ENCODE data around the gene CACUL1. TPM values are rescaled to one million over a fixed set of nuclear protein-coding genes. Genes with fewer than 3 reads are reported as not detected.

CACUL1 gene
- total RNA-seq, 1 experiment from 2014 or later: 62.5 TPM

GRCh38 chr10:118669020-118669791, 85.6 kb downstream of the CACUL1 start:
- H3K27ac ChIP-seq: no peak overlapping the region
- ChIA-PET CTCF (no interaction called here), POLR2A (ENCODE audit: unreplicated experiment) (interaction anchor here (0.6 kb wide), 1 partner anchor 49 kb away, joined by 4 read pairs; no protein-coding TSS in a partner anchor)

GRCh38 chr10:118668228-118668952, 86.4 kb downstream of the CACUL1 start:
- Histone ChIP-seq H3K9me2 (ENCODE audit: insufficient read depth) (no peaks in the 10 kb centered on the region), H3F3A (ENCODE audit: insufficient read depth, low read depth) (no peaks in the 10 kb centered on the region), H3K4me3 (no peak overlapping the region), H3K79me2 (ENCODE audit: low read depth) (no peaks in the 10 kb centered on the region), H3K27me3 (ENCODE audit: insufficient read depth, low read depth) (no peaks in the 10 kb centered on the region), H3K9me3 (ENCODE audit: insufficient read depth, low read depth) (no peaks in the 10 kb centered on the region), H4K20me1 (ENCODE audit: insufficient read depth) (no peaks in the 10 kb centered on the region), H3K27ac (no peak overlapping the region), H2AFZ (no peak overlapping the region), H3K4me2 (no peak overlapping the region), H3K4me1 (replicated peaks; ENCODE audit: insufficient read depth) (no peaks in the 10 kb centered on the region), H3K36me3 (ENCODE audit: low read depth) (no peaks in the 10 kb centered on the region)
- BruUV-seq (replicated peaks): no TSS peak
- ChIA-PET CTCF (no interaction called here), POLR2A (ENCODE audit: unreplicated experiment) (no interaction called here)
- TF ChIP-seq EZH2 (IDR thresholded peaks at IDR 0.05; ENCODE audit: low read depth) (no peak), CTCF (conservative IDR thresholded peaks at IDR 0.05) (no peak)
- intact Hi-C loops (cut with micrococcal nuclease; ENCODE audit: unreplicated experiment): no loop called here
- DNase-seq: no peak

More at GRCh38 chr10:118669020-118669791, 85.6 kb downstream of the CACUL1 start:
- Histone ChIP-seq H3K27me3 (ENCODE audit: insufficient read depth, low read depth) (no peaks in the 10 kb centered on the region), H3K9me3 (ENCODE audit: insufficient read depth, low read depth) (no peaks in the 10 kb centered on the region), H3K4me2 (no peak overlapping the region), H2AFZ (no peak overlapping the region), H3K79me2 (ENCODE audit: low read depth) (no peaks in the 10 kb centered on the region), H3K36me3 (ENCODE audit: low read depth) (no peaks in the 10 kb centered on the region), H3F3A (ENCODE audit: insufficient read depth, low read depth) (no peaks in the 10 kb centered on the region), H3K9me2 (ENCODE audit: insufficient read depth) (no peaks in the 10 kb centered on the region), H3K4me1 (replicated peaks; ENCODE audit: insufficient read depth) (no peaks in the 10 kb centered on the region), H3K4me3 (no peak overlapping the region), H4K20me1 (ENCODE audit: insufficient read depth) (no peaks in the 10 kb centered on the region)
- BruUV-seq (replicated peaks): no TSS peak
- intact Hi-C loops (cut with micrococcal nuclease; ENCODE audit: unreplicated experiment): no loop called here
- TF ChIP-seq EZH2 (IDR thresholded peaks at IDR 0.05; ENCODE audit: low read depth): no peak
- no peak for TF ChIP-seq CTCF (conservative IDR thresholded peaks at IDR 0.05)
- no peak for DNase-seq

GRCh38 chr10:118667732-118668131, 87.0 kb downstream of the CACUL1 start:
- intact Hi-C loops (cut with micrococcal nuclease; ENCODE audit: unreplicated experiment): no loop called here
- Histone ChIP-seq H3F3A (ENCODE audit: insufficient read depth, low read depth) (no peaks in the 10 kb centered on the region), H3K36me3 (ENCODE audit: low read depth) (no peaks in the 10 kb centered on the region), H3K4me3 (no peak overlapping the region), H3K9me2 (ENCODE audit: insufficient read depth) (no peaks in the 10 kb centered on the region), H3K27me3 (ENCODE audit: insufficient read depth, low read depth) (no peaks in the 10 kb centered on the region), H3K9me3 (ENCODE audit: insufficient read depth, low read depth) (no peaks in the 10 kb centered on the region), H2AFZ (no peak overlapping the region), H3K27ac (no peak overlapping the region), H3K4me1 (replicated peaks; ENCODE audit: insufficient read depth) (no peaks in the 10 kb centered on the region), H3K79me2 (ENCODE audit: low read depth) (no peaks in the 10 kb centered on the region), H3K4me2 (no peak overlapping the region), H4K20me1 (ENCODE audit: insufficient read depth) (no peaks in the 10 kb centered on the region)
- ChIA-PET POLR2A (ENCODE audit: unreplicated experiment) (no interaction called here), CTCF (no interaction called here)
- BruUV-seq (replicated peaks): no TSS peak
- DNase-seq: no peak
- TF ChIP-seq CTCF (conservative IDR thresholded peaks at IDR 0.05): no peak

Measured in PC-9 (cell line).